ENCODE results near the gene ZSCAN26. TPM values are rescaled to one million over a fixed set of nuclear protein-coding genes. Genes with fewer than 3 reads are reported as not detected.

ZSCAN26 gene
- total RNA-seq, 1 donor from 2014 or later = 40.5 TPM

GRCh38 chr6:28251661-28252008, 15.3 kb upstream of the ZSCAN26 start:
- peak; percentile 55 for DNase-seq (ENCODE audit: low spot score)
- Mint-ChIP-seq H3K27ac (peak overlapping the region; percentile 96), H3K36me3 (peaks cover 4% of the 10 kb centered on the region), H3K4me3 (peak overlapping the region; percentile 98), H3K4me1 (peaks cover 11% of the 10 kb centered on the region), H3K9me3 (no peaks in the 10 kb centered on the region), H3K27me3 (ENCODE audit: insufficient read depth, low read depth) (no peaks in the 10 kb centered on the region)
- peak overlapping the region; percentile 68 for H3K4me3 ChIP-seq
- H3K9me3 ChIP-seq (ENCODE audit: low read depth) = no peaks in the 10 kb centered on the region
- H4K20me1 ChIP-seq (ENCODE audit: low read depth) = no peaks in the 10 kb centered on the region
- TF ChIP-seq EZH2phosphoT487 (IDR thresholded peaks at IDR 0.05) = no peak
- no peaks in the 10 kb centered on the region for H3F3A ChIP-seq (ENCODE audit: low read depth)
- H3K27me3 ChIP-seq = peaks cover 6% of the 10 kb centered on the region
- peaks cover 8% of the 10 kb centered on the region for H3K4me1 ChIP-seq
- H3K9ac ChIP-seq = peak overlapping the region; percentile 70
- H3K4me2 ChIP-seq = peak overlapping the region; percentile 80
- peaks cover 24% of the 10 kb centered on the region for H3K79me2 ChIP-seq (ENCODE audit: low read depth)
- H2AFZ ChIP-seq (replicated peaks) = peak overlapping the region; percentile 69
- H3K36me3 ChIP-seq = peaks cover 3% of the 10 kb centered on the region
- no peak overlapping the region for H3K27ac ChIP-seq

GRCh38 chr6:28252009-28252975, 14.7 kb upstream of the ZSCAN26 start, which contains the start of gene ZKSCAN4:
ZKSCAN4 (minus strand) TSS chr6:28252269; CDS start chr6:28251980, 289 bp downstream.
- Histone ChIP-seq H3K4me3 (peak within 1 kb of the TSS; percentile 68), H3K79me2 (ENCODE audit: low read depth) (peaks cover 24% of the 10 kb centered on the region), H3K36me3 (peaks cover 3% of the 10 kb centered on the region), H4K20me1 (ENCODE audit: low read depth) (no peaks in the 10 kb centered on the region), H3K9me3 (ENCODE audit: low read depth) (no peaks in the 10 kb centered on the region), H3K9ac (peak within 1 kb of the TSS; percentile 70), H3F3A (ENCODE audit: low read depth) (no peaks in the 10 kb centered on the region), H3K27ac (no peak within 1 kb of the TSS), H2AFZ (replicated peaks) (peak within 1 kb of the TSS; percentile 69), H3K27me3 (peaks cover 6% of the 10 kb centered on the region), H3K4me2 (peak within 1 kb of the TSS; percentile 80), H3K4me1 (peaks cover 8% of the 10 kb centered on the region)
- TF ChIP-seq EZH2phosphoT487 (IDR thresholded peaks at IDR 0.05) (no peak), EZH2 (IDR thresholded peaks at IDR 0.05) (no peak)
- TF ChIP-seq, protein P1, sequence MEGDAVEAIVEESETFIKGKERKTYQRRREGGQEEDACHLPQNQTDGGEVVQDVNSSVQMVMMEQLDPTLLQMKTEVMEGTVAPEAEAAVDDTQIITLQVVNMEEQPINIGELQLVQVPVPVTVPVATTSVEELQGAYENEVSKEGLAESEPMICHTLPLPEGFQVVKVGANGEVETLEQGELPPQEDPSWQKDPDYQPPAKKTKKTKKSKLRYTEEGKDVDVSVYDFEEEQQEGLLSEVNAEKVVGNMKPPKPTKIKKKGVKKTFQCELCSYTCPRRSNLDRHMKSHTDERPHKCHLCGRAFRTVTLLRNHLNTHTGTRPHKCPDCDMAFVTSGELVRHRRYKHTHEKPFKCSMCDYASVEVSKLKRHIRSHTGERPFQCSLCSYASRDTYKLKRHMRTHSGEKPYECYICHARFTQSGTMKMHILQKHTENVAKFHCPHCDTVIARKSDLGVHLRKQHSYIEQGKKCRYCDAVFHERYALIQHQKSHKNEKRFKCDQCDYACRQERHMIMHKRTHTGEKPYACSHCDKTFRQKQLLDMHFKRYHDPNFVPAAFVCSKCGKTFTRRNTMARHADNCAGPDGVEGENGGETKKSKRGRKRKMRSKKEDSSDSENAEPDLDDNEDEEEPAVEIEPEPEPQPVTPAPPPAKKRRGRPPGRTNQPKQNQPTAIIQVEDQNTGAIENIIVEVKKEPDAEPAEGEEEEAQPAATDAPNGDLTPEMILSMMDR (IDR thresholded peaks at IDR 0.05) = no peak
- Mint-ChIP-seq H3K9me3 (no peaks in the 10 kb centered on the region), H3K4me3 (peak within 1 kb of the TSS; percentile 98), H3K27ac (peak within 1 kb of the TSS; percentile 96), H3K27me3 (ENCODE audit: insufficient read depth, low read depth) (no peaks in the 10 kb centered on the region), H3K4me1 (peaks cover 11% of the 10 kb centered on the region), H3K36me3 (peaks cover 3% of the 10 kb centered on the region)
- peak; percentile 88 for DNase-seq (ENCODE audit: low spot score)

GRCh38 chr6:28254121-28254519, 12.8 kb upstream of the ZSCAN26 start:
- TF ChIP-seq EZH2phosphoT487 (IDR thresholded peaks at IDR 0.05) = no peak
- TF ChIP-seq, protein P1 (IDR thresholded peaks at IDR 0.05) = no peak
- TF ChIP-seq EZH2 (IDR thresholded peaks at IDR 0.05) = no peak

More at GRCh38 chr6:28254121-28254519, 12.8 kb upstream of the ZSCAN26 start:
- no peak overlapping the region for H3K27ac Mint-ChIP-seq
- no peak for DNase-seq (ENCODE audit: low spot score)
- no peak overlapping the region for H3K4me3 ChIP-seq
- H3K9me3 Mint-ChIP-seq = peaks cover 3% of the 10 kb centered on the region
- peaks cover 24% of the 10 kb centered on the region for H3K79me2 ChIP-seq (ENCODE audit: low read depth)
- peaks cover 6% of the 10 kb centered on the region for H3K27me3 ChIP-seq
- no peak overlapping the region for H3K4me2 ChIP-seq
- H3K36me3 ChIP-seq = peaks cover 3% of the 10 kb centered on the region
- no peak overlapping the region for H3K27ac ChIP-seq
- H3K4me1 Mint-ChIP-seq = peaks cover 11% of the 10 kb centered on the region
- no peak overlapping the region for H3K9ac ChIP-seq
- peaks cover 8% of the 10 kb centered on the region for H3K4me1 ChIP-seq
- no peaks in the 10 kb centered on the region for H3K36me3 Mint-ChIP-seq
- no peaks in the 10 kb centered on the region for H4K20me1 ChIP-seq (ENCODE audit: low read depth)
- H2AFZ ChIP-seq (replicated peaks) = no peak overlapping the region
- no peak overlapping the region for H3K4me3 Mint-ChIP-seq
- H3F3A ChIP-seq (ENCODE audit: low read depth) = no peaks in the 10 kb centered on the region
- H3K27me3 Mint-ChIP-seq (ENCODE audit: insufficient read depth, low read depth) = no peaks in the 10 kb centered on the region
- H3K9me3 ChIP-seq (ENCODE audit: low read depth) = no peaks in the 10 kb centered on the region

Measured in neural progenitor cell (in vitro differentiated cells).